ENCODE data around the gene DUSP14. TPM values are rescaled to one million over a fixed set of nuclear protein-coding genes. Genes with fewer than 3 reads are reported as not detected.
A peak's percentile ranks its signal among the peaks of the same experiment; 100 is the strongest.

Gene DUSP14
- total and polyA plus RNA-seq, 9 of the 15 experiments (the other 6 are each of a cell fraction or from before 2014, with no cell fraction given): 20.2 to 74.0 (median 31.8) TPM

- TF ChIP-seq ZNF318 (IDR thresholded peaks at IDR 0.05; ENCODE audit: borderline replicate concordance in 1 of 2, low read depth in 1 of 2) (no peak), KDM5B (IDR thresholded peaks at IDR 0.05; ENCODE audit: insufficient replicate concordance, low read depth, low read length) (peak; percentile 64), SRF (CRISPR knock-in tag; IDR thresholded peaks at IDR 0.05) (no peak), U2AF1 (optimal IDR thresholded peaks at IDR 0.05; ENCODE audit: low read depth, low read length) (no peak), ZNF165 (CRISPR knock-in tag; IDR thresholded peaks at IDR 0.05; ENCODE audit: borderline replicate concordance) (no peak), ESRRA (IDR thresholded peaks at IDR 0.05; ENCODE audit: borderline replicate concordance, low read depth) (no peak), GABPA (tag; conservative IDR thresholded peaks at IDR 0.05; ENCODE audit: low read depth) (no peak), FOXK1 (CRISPR knock-in tag; IDR thresholded peaks at IDR 0.05; ENCODE audit: borderline replicate concordance) (no peak), CBFA2T2 (conservative IDR thresholded peaks at IDR 0.05) (no peak), NCOA1 (IDR thresholded peaks at IDR 0.05; ENCODE audit: low read depth) (no peak), FIP1L1 (IDR thresholded peaks at IDR 0.05; ENCODE audit: low read depth, low read length, poor library complexity, severe bottlenecking) (peak; percentile 44), ZEB2 (IDR thresholded peaks at IDR 0.05) (peak; percentile 83), TEAD1 (CRISPR knock-in tag; IDR thresholded peaks at IDR 0.05) (no peak), SRSF7 (optimal IDR thresholded peaks at IDR 0.05; ENCODE audit: low read depth, low read length) (no peak)
- TF ChIP-seq, protein P1, sequence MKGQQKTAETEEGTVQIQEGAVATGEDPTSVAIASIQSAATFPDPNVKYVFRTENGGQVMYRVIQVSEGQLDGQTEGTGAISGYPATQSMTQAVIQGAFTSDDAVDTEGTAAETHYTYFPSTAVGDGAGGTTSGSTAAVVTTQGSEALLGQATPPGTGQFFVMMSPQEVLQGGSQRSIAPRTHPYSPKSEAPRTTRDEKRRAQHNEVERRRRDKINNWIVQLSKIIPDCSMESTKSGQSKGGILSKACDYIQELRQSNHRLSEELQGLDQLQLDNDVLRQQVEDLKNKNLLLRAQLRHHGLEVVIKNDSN (CRISPR knock-in tag; IDR thresholded peaks at IDR 0.05): no peak
- TF ChIP-seq, protein P2, sequence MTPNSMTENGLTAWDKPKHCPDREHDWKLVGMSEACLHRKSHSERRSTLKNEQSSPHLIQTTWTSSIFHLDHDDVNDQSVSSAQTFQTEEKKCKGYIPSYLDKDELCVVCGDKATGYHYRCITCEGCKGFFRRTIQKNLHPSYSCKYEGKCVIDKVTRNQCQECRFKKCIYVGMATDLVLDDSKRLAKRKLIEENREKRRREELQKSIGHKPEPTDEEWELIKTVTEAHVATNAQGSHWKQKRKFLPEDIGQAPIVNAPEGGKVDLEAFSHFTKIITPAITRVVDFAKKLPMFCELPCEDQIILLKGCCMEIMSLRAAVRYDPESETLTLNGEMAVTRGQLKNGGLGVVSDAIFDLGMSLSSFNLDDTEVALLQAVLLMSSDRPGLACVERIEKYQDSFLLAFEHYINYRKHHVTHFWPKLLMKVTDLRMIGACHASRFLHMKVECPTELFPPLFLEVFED (CRISPR knock-in tag; conservative IDR thresholded peaks at IDR 0.05): no peak
Measured at GRCh38 chr17:37489197-37490001, at the start of gene DUSP14 (continued).
